GM13976 (cell line): ENCODE data around the gene OR9A4.

ENCODE experiments used
- DNase-seq: peaks from one replicate; pipeline ENCODE4 v3.0.0; 2012; ENCODE audit warnings: low spot score
- CTCF ChIP-seq: IDR thresholded peaks from 2 replicates; pipeline ENCODE4 v1.5.1; 2012; ENCODE audit warnings: borderline replicate concordance, mild to moderate bottlenecking; ENCODE audit not compliant: insufficient read depth; ENCODE audit errors: extremely low read depth, missing control alignments, control extremely low read depth
- in situ Hi-C: fragments of 300-500 bp; cut with MboI; formaldehyde crosslinking; loops from one replicate; pipeline ENCODE4 v1.12.0; 2022; ENCODE audit warnings: low sequenced_read_pairs, mixed read lengths, inconsistent platforms; ENCODE audit not compliant: unreplicated experiment

Gene OR9A4

GRCh38 chr7:141949911-141950310, 33.7 kb downstream of the OR9A4 start:
- no peak for DNase-seq
- no peak for TF ChIP-seq CTCF
- in situ Hi-C loops, result no loop called here

GRCh38 chr7:141950806-141951205, 34.6 kb downstream of the OR9A4 start:
- in situ Hi-C loops, result no loop called here
- DNase-seq, result no peak
- no peak for TF ChIP-seq CTCF

- in situ Hi-C loops, result no loop called here
- TF ChIP-seq CTCF, result no peak
- no peak for DNase-seq
Observed at GRCh38 chr7:141952461-141952860, 36.3 kb downstream of the OR9A4 start.

- in situ Hi-C loops, result no loop called here
- DNase-seq, result no peak
- TF ChIP-seq CTCF, result no peak
Observed at GRCh38 chr7:141954334-141954733, 38.1 kb downstream of the OR9A4 start.

- no peak for TF ChIP-seq CTCF
- in situ Hi-C loops, result no loop called here
- no peak for DNase-seq
Observed at GRCh38 chr7:141956084-141956483, 39.9 kb downstream of the OR9A4 start.

GRCh38 chr7:141960687-141961422, 44.7 kb downstream of the OR9A4 start:
- in situ Hi-C loops, result no loop called here
- peak; percentile 39 for DNase-seq
- TF ChIP-seq CTCF, result no peak
